ENCODE data around the gene KIAA1217. TPM values are rescaled to one million over a fixed set of nuclear protein-coding genes. Genes with fewer than 3 reads are reported as not detected.

The KIAA1217 gene
- total and polyA plus RNA-seq, 2 of the 4 experiments (the other 2 are of a cell fraction) = 3.4 to 4.4 TPM

DNA sequence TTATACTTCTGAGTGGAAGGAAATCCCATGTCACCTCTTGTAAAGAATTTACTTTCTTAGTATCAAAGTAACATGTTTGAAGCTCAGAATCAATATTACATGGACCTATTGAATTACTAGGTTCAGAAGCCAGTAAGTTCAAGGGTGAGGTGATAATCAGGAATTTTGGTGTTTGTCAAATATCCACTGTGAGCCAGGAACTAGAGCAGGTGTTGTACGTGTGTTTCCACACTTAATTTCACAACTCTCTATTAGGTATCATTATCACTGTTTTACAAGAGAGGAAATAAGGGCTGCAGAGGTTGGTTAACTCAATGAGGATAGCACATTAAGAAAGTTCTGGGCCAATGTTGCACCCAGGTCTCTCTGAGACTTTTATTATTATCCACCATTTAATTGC lies 130.4 kb downstream of the KIAA1217 start:
- no peak overlapping the region for H3K14ac ChIP-seq (replicated peaks; ENCODE audit: low read depth, low read length)
- no peak overlapping the region for H3K27ac ChIP-seq (ENCODE audit: insufficient read depth, low read length)
- intact Hi-C loops (cut with micrococcal nuclease) (no loop called here), dilution Hi-C loops (cut with HindIII; ENCODE audit: low sequenced_read_pairs, unreplicated experiment) (no loop called here), in situ Hi-C loops (cut with MboI; ENCODE audit: low sequenced_read_pairs) (no loop called here)
- no peak overlapping the region for H3K4ac ChIP-seq (ENCODE audit: low read depth, low read length)
- no peaks in the 10 kb centered on the region for H3K36me3 ChIP-seq (ENCODE audit: control insufficient read depth, insufficient read depth, low read length)
- no peak overlapping the region for H2AK5ac ChIP-seq (ENCODE audit: low read depth, low read length)
- H4K91ac ChIP-seq (ENCODE audit: insufficient read depth, low read depth, low read length) = no peak overlapping the region
- no peaks in the 10 kb centered on the region; the same call in 1 of the 2 replicates for H3K27me3 ChIP-seq (ENCODE audit: control insufficient read depth, insufficient read depth, low read length)
- H2BK20ac ChIP-seq (ENCODE audit: low read depth, low read length) = no peak overlapping the region
- H4K8ac ChIP-seq (ENCODE audit: low read depth in 2 of 2, low read length in 2 of 2) = no peak overlapping the region
- H3K9me3 ChIP-seq (ENCODE audit: control insufficient read depth, insufficient read depth, low read length) = no peaks in the 10 kb centered on the region
- H3K4me3 ChIP-seq (ENCODE audit: insufficient read depth, low read depth, low read length) = no peak overlapping the region
- H3K23ac ChIP-seq (ENCODE audit: low read depth, low read length) = no peak overlapping the region
- no peak overlapping the region for H3K18ac ChIP-seq (ENCODE audit: low read depth, low read length)
- no peak overlapping the region for H2BK120ac ChIP-seq (ENCODE audit: low read depth, low read length)
- no peaks in the 10 kb centered on the region; the same call in 1 of the 2 replicates for H3K4me1 ChIP-seq (ENCODE audit: control insufficient read depth, insufficient read depth, low read length)
- H2AFZ ChIP-seq (replicated peaks; ENCODE audit: low read length, poor library complexity) = no peak overlapping the region
- H3K79me1 ChIP-seq (ENCODE audit: low read depth in 1 of 2, low read length in 2 of 2) = no peaks in the 10 kb centered on the region
- no peaks in the 10 kb centered on the region for H3K9me1 ChIP-seq (ENCODE audit: insufficient read depth, low read length)
- DNase-seq (no peak), ATAC-seq (ENCODE audit: low read depth) (no peak)
- ChIA-PET CTCF (no interaction called here), POLR2A (ENCODE audit: unreplicated experiment) (no interaction called here)
- no peak overlapping the region for H2BK15ac ChIP-seq (ENCODE audit: low read depth, low read length)
- no peak for TF ChIP-seq MAFK (IDR thresholded peaks at IDR 0.05; ENCODE audit: low read depth, low read length)
- no CpG with 5 or more reads among the region's 1 CpG for WGBS, 2 experiments (ENCODE audit: extremely low coverage in 2 of 2, insufficient read length in 1 of 2)
- no peak overlapping the region for H3K9ac ChIP-seq (ENCODE audit: low read depth, low read length)
- no TSS peak for BruUV-seq (replicated peaks)
- H2AK9ac ChIP-seq (replicated peaks; ENCODE audit: low read depth, low read length, poor library complexity) = no peak overlapping the region
- H4K5ac ChIP-seq (ENCODE audit: low read depth, low read length) = no peak overlapping the region
- no peak overlapping the region for H3K4me2 ChIP-seq (ENCODE audit: low read depth, low read length)
- H2BK5ac ChIP-seq (ENCODE audit: low read depth, low read length, poor library complexity, severe bottlenecking) = no peak overlapping the region
- H3K56ac ChIP-seq (ENCODE audit: extremely low read depth, insufficient read depth, low read length) = no peak overlapping the region
- H4K20me1 ChIP-seq (ENCODE audit: insufficient read depth, low read length) = no peaks in the 10 kb centered on the region
